ENCODE measurements around the gene HS3ST6.

HS3ST6 gene

GRCh38 chr16:1907226-1907860 lies 10.9 kb downstream of the HS3ST6 start:
- Histone ChIP-seq H3K9me3 (ENCODE audit: control extremely low read depth in 1 of 5, control insufficient read depth in 4 of 5, insufficient read depth in 2 of 5, low read depth in 1 of 5, low read length in 4 of 5) (no peaks in the 10 kb centered on the region), H3K27me3 (replicated peaks in 2 of 5; ENCODE audit: control insufficient read depth in 4 of 5, insufficient read depth in 5 of 5, low read length in 4 of 5) (peaks cover 0 to 57% (median 22%) of the 10 kb centered on the region in 5 experiments), H3K27ac (ENCODE audit: insufficient read depth in 1 of 2, low read depth in 1 of 2, low read length in 2 of 2, poor library complexity in 1 of 2, severe bottlenecking in 2 of 2) (no peak overlapping the region), H3K4me1 (ENCODE audit: control extremely low read depth in 1 of 4, control insufficient read depth in 4 of 4, insufficient read depth in 4 of 4, low read length in 3 of 4) (peaks cover 0 to 5% (median 2%) of the 10 kb centered on the region in 4 experiments), H3K36me3 (ENCODE audit: control insufficient read depth in 4 of 4, insufficient read depth in 4 of 4, low read length in 3 of 4) (no peaks in the 10 kb centered on the region), H3K4me3 (ENCODE audit: control insufficient read depth in 1 of 7, extremely low read depth in 1 of 7, insufficient read depth in 4 of 7, low read depth in 2 of 7, low read length in 6 of 7) (no peak overlapping the region)
- POLR2A ChIA-PET: no interaction called here
- CTCF ChIA-PET: interaction anchor here (1.1 kb wide), 1 partner anchor 50 kb away, joined by 4 read pairs; no protein-coding TSS in a partner anchor
- DNase-seq: no peak
- WGBS (ENCODE audit: insufficient coverage): 65% methylated on average over 10 of the region's 17 CpGs

DNA sequence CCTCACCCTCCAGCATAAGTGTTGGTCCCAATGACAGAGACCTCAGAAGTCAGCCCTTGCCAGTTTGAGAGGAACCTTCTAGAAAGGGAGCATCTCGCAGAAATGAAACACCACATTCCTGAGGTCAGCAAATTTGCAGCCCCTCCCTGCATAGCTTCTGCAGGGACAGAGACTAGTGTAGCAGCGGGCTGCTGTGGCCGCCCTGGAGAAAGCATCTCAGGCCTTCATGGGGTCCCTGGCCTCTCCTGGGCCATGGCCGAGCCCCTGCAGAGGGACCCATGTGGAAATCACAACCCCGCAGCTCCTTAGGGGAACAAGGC lies 11.4 kb downstream of the HS3ST6 start:
- H3K4me1 ChIP-seq (ENCODE audit: control extremely low read depth in 1 of 4, control insufficient read depth in 4 of 4, insufficient read depth in 4 of 4, low read length in 3 of 4): peaks cover 0 to 5% (median 2%) of the 10 kb centered on the region in 4 experiments
- peaks cover 0 to 57% (median 22%) of the 10 kb centered on the region in 5 experiments for H3K27me3 ChIP-seq (replicated peaks in 2 of 5; ENCODE audit: control insufficient read depth in 4 of 5, insufficient read depth in 5 of 5, low read length in 4 of 5)
- H3K27ac ChIP-seq (ENCODE audit: insufficient read depth in 1 of 2, low read depth in 1 of 2, low read length in 2 of 2, poor library complexity in 1 of 2, severe bottlenecking in 2 of 2): no peak overlapping the region
- POLR2A ChIA-PET: no interaction called here
- WGBS (ENCODE audit: insufficient coverage): 95% methylated on average over 4 of the region's 5 CpGs
- CTCF ChIA-PET: interaction anchor here (1.1 kb wide), 1 partner anchor 49 kb away, joined by 4 read pairs; no protein-coding TSS in a partner anchor
- H3K4me3 ChIP-seq (ENCODE audit: control insufficient read depth in 1 of 7, extremely low read depth in 1 of 7, insufficient read depth in 4 of 7, low read depth in 2 of 7, low read length in 6 of 7): no peak overlapping the region
- H3K36me3 ChIP-seq (ENCODE audit: control insufficient read depth in 4 of 4, insufficient read depth in 4 of 4, low read length in 3 of 4): no peaks in the 10 kb centered on the region
- DNase-seq: no peak
- H3K9me3 ChIP-seq (ENCODE audit: control extremely low read depth in 1 of 5, control insufficient read depth in 4 of 5, insufficient read depth in 2 of 5, low read depth in 1 of 5, low read length in 4 of 5): no peaks in the 10 kb centered on the region

DNA sequence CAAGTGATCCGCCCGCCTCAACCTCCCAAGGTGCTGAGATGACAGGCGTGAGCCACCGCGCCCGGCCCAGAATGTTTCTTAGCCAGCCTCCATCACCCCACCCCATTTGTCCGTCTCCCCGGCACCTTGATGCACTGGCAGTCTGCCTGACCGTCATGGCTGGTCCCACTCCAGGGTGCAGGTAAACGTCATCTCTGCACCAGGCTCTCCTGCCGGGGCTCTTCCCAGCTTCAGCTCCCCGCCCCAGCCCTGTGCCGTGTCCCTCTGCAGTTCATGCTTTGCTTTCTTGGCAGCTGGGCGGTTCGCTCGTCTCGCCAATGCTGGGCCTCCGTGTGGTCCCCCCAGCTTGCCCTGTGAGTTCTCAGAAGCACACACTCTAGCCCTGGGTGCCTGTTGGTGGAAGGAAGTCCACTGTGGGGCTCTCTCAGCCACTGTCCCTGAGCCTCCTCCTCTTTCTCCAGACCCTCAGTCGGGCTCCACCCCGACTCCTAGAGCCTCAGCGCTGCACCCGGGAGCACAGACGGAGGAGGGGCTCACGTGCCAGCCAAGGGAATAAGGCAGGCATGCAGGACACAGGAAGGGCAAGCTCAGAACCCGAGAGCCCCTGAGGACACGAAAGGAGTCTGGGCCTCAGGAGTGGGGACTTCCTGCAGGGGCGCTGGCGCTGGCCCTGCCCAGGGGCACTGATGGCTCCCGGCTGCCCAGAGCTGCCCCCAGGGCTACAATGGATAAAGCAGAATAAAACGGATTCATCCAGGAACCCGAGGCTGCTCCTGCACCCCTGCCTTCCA lies 12.0 kb downstream of the HS3ST6 start:
- Histone ChIP-seq H3K4me1 (ENCODE audit: control extremely low read depth in 1 of 4, control insufficient read depth in 4 of 4, insufficient read depth in 4 of 4, low read length in 3 of 4) (peaks cover 0 to 5% (median 2%) of the 10 kb centered on the region in 4 experiments), H3K4me3 (ENCODE audit: control insufficient read depth in 1 of 7, extremely low read depth in 1 of 7, insufficient read depth in 4 of 7, low read depth in 2 of 7, low read length in 6 of 7) (no peak overlapping the region), H3K9me3 (ENCODE audit: control extremely low read depth in 1 of 5, control insufficient read depth in 4 of 5, insufficient read depth in 2 of 5, low read depth in 1 of 5, low read length in 4 of 5) (no peaks in the 10 kb centered on the region), H3K36me3 (ENCODE audit: control insufficient read depth in 4 of 4, insufficient read depth in 4 of 4, low read length in 3 of 4) (no peaks in the 10 kb centered on the region), H3K27ac (ENCODE audit: insufficient read depth in 1 of 2, low read depth in 1 of 2, low read length in 2 of 2, poor library complexity in 1 of 2, severe bottlenecking in 2 of 2) (no peak overlapping the region), H3K27me3 (replicated peaks in 2 of 5; ENCODE audit: control insufficient read depth in 4 of 5, insufficient read depth in 5 of 5, low read length in 4 of 5) (peaks cover 0 to 57% (median 22%) of the 10 kb centered on the region in 5 experiments)
- ChIA-PET POLR2A (no interaction called here), CTCF (interaction anchor here (1.1 kb wide), 1 partner anchor 49 kb away, joined by 4 read pairs; no protein-coding TSS in a partner anchor)
- 69% methylated on average over 28 of the region's 31 CpGs for WGBS (ENCODE audit: insufficient coverage)
- no peak for DNase-seq

DNA sequence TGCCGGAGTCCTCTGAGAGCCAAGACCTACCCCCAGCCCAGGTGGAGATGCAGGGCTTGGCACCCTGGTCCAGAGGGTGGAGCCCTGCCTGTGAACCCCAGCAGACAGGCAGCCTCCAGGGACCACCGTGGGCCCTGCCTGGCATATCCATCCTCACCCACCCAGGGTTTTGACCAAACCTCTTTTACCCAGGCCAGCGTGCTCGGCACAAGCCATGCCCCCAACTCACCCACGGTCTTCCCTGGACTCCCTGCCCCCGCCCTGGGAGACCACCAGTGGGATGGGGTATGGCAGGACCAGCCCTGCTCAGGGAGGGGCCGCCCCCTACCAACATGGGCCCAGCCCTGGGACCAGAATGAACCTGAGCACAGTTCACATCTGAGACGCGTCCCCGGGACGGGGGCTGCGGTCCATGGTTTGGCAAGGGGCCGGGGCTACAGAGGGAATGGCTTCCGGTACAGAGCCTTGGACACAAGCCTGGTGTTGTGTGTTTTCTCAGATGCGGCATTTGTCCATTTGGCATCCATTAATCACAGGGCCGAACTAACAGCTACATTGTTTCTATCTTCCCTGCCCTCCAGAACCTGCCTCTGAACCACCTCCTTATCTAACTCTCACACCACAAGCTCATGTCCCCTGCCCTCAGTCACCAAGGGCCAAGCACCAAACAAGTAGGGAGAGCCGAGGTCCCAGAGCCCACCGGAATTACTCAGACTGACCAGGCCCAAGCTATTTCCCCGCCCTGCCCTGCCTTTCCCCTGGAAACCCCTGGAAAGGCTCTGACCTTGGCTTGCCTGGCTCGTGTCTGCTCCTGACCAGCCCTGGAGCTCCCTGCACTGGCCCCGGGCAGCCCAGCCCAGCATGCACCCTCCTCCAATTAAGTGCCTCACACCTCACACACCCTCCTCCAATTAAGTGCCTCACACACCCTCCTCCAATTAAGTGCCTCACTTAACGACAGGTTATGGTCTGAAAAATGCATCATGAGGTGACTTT lies 14.1 kb downstream of the HS3ST6 start:
- peaks cover 0 to 5% (median 2%) of the 10 kb centered on the region in 4 experiments for H3K4me1 ChIP-seq (ENCODE audit: control extremely low read depth in 1 of 4, control insufficient read depth in 4 of 4, insufficient read depth in 4 of 4, low read length in 3 of 4)
- WGBS (ENCODE audit: insufficient coverage): 85% methylated on average over 21 of the region's 22 CpGs
- H3K27me3 ChIP-seq (replicated peaks in 2 of 5; ENCODE audit: control insufficient read depth in 4 of 5, insufficient read depth in 5 of 5, low read length in 4 of 5): peaks cover 0 to 63% (median 21%) of the 10 kb centered on the region in 5 experiments
- no peaks in the 10 kb centered on the region for H3K36me3 ChIP-seq (ENCODE audit: control insufficient read depth in 4 of 4, insufficient read depth in 4 of 4, low read length in 3 of 4)
- no peak for DNase-seq
- ChIA-PET POLR2A (no interaction called here), CTCF (interaction anchor here (1.3 kb wide), 1 partner anchor 28 kb away, joined by 3 read pairs; no protein-coding TSS in a partner anchor)
- H3K4me3 ChIP-seq (ENCODE audit: control insufficient read depth in 1 of 7, extremely low read depth in 1 of 7, insufficient read depth in 4 of 7, low read depth in 2 of 7, low read length in 6 of 7): no peak overlapping the region
- H3K27ac ChIP-seq (ENCODE audit: insufficient read depth in 1 of 2, low read depth in 1 of 2, low read length in 2 of 2, poor library complexity in 1 of 2, severe bottlenecking in 2 of 2): no peak overlapping the region
- H3K9me3 ChIP-seq (ENCODE audit: control extremely low read depth in 1 of 5, control insufficient read depth in 4 of 5, insufficient read depth in 2 of 5, low read depth in 1 of 5, low read length in 4 of 5): no peaks in the 10 kb centered on the region

DNA sequence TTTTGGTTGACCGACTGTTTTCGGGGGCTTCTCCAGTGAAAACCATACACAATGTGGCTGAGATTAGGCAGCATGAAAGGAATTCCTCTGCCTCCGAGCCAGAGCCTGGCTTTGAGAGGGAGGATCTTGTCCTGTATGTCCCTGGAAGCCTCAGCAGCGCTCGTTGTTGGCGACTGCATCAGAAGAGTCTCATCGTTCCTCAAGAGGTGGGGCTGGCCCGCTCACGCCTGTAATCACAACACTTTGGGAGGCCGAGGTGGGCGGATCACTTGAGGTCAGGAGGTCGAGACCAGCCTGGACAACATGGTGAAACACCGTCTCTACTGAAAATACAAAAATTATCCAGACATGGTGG lies 15.0 kb downstream of the HS3ST6 start:
- Histone ChIP-seq H3K4me1 (ENCODE audit: control extremely low read depth in 1 of 4, control insufficient read depth in 4 of 4, insufficient read depth in 4 of 4, low read length in 3 of 4) (peaks cover 0 to 2% (median 1%) of the 10 kb centered on the region in 4 experiments), H3K27ac (ENCODE audit: insufficient read depth in 1 of 2, low read depth in 1 of 2, low read length in 2 of 2, poor library complexity in 1 of 2, severe bottlenecking in 2 of 2) (no peak overlapping the region), H3K4me3 (ENCODE audit: control insufficient read depth in 1 of 7, extremely low read depth in 1 of 7, insufficient read depth in 4 of 7, low read depth in 2 of 7, low read length in 6 of 7) (no peak overlapping the region), H3K27me3 (replicated peaks in 2 of 5; ENCODE audit: control insufficient read depth in 4 of 5, insufficient read depth in 5 of 5, low read length in 4 of 5) (peaks cover 0 to 59% (median 15%) of the 10 kb centered on the region in 5 experiments), H3K9me3 (ENCODE audit: control extremely low read depth in 1 of 5, control insufficient read depth in 4 of 5, insufficient read depth in 2 of 5, low read depth in 1 of 5, low read length in 4 of 5) (no peaks in the 10 kb centered on the region), H3K36me3 (ENCODE audit: control insufficient read depth in 4 of 4, insufficient read depth in 4 of 4, low read length in 3 of 4) (no peaks in the 10 kb centered on the region)
- ChIA-PET CTCF (no interaction called here), POLR2A (no interaction called here)
- no peak for DNase-seq
- WGBS (ENCODE audit: insufficient coverage): 80% methylated on average over 13 of the region's 13 CpGs

DNA sequence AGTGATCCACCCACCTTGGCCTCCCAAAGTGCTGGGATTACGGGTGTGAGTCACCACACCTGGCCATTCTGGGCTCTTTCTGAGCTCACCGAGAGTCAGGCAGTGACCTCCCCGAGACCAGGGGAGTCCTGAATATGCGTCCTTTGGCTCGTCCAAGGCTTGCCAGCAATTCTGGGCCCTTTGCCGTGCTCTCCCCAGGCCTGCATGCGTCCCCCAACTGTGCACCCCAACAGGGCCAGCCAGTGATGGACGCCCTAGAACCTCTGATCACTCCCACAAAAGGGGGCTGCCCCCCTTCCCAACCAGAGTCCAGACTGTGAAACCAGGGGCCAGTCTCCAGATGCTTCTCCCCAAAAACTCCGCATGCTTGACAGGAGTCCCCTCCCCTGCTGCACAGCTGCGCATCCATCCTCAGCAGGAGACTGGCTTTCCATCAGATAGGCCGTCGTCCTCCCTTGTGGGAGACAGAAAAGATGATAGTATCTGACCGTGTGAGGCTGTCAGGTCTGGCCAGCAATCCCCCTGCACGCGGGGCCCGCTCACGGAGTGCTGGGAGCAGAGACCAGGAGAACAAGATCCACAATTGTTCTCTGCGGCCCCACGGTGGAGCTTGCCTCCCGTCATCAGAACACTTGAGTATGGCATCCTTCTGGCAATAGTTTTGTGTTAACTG lies 15.5 kb downstream of the HS3ST6 start:
- no peaks in the 10 kb centered on the region for H3K9me3 ChIP-seq (ENCODE audit: control extremely low read depth in 1 of 5, control insufficient read depth in 4 of 5, insufficient read depth in 2 of 5, low read depth in 1 of 5, low read length in 4 of 5)
- no peaks in the 10 kb centered on the region for H3K36me3 ChIP-seq (ENCODE audit: control insufficient read depth in 4 of 4, insufficient read depth in 4 of 4, low read length in 3 of 4)
- no peak for DNase-seq
- H3K27ac ChIP-seq (ENCODE audit: insufficient read depth in 1 of 2, low read depth in 1 of 2, low read length in 2 of 2, poor library complexity in 1 of 2, severe bottlenecking in 2 of 2): no peak overlapping the region
- ChIA-PET CTCF (interaction anchor here (0.6 to 2.1 kb wide), 3 partner anchors 13 to 19 kb away, joined by 3 to 5 read pairs (median 3); no protein-coding TSS in a partner anchor), POLR2A (no interaction called here)
- 83% methylated on average over 19 of the region's 20 CpGs for WGBS (ENCODE audit: insufficient coverage)
- no peak overlapping the region for H3K4me3 ChIP-seq (ENCODE audit: control insufficient read depth in 1 of 7, extremely low read depth in 1 of 7, insufficient read depth in 4 of 7, low read depth in 2 of 7, low read length in 6 of 7)
- no peaks in the 10 kb centered on the region for H3K4me1 ChIP-seq (ENCODE audit: control extremely low read depth in 1 of 4, control insufficient read depth in 4 of 4, insufficient read depth in 4 of 4, low read length in 3 of 4)
- H3K27me3 ChIP-seq (replicated peaks in 2 of 5; ENCODE audit: control insufficient read depth in 4 of 5, insufficient read depth in 5 of 5, low read length in 4 of 5): peaks cover 0 to 54% (median 14%) of the 10 kb centered on the region in 5 experiments

All from common myeloid progenitor, CD34-positive (primary cell).